ENCODE results near the gene TMEM134. TPM values are rescaled to one million over a fixed set of nuclear protein-coding genes. Genes with fewer than 3 reads are reported as not detected.

TMEM134 gene
- total RNA-seq, 1 donor from 2014 or later = 87.5 TPM

DNA sequence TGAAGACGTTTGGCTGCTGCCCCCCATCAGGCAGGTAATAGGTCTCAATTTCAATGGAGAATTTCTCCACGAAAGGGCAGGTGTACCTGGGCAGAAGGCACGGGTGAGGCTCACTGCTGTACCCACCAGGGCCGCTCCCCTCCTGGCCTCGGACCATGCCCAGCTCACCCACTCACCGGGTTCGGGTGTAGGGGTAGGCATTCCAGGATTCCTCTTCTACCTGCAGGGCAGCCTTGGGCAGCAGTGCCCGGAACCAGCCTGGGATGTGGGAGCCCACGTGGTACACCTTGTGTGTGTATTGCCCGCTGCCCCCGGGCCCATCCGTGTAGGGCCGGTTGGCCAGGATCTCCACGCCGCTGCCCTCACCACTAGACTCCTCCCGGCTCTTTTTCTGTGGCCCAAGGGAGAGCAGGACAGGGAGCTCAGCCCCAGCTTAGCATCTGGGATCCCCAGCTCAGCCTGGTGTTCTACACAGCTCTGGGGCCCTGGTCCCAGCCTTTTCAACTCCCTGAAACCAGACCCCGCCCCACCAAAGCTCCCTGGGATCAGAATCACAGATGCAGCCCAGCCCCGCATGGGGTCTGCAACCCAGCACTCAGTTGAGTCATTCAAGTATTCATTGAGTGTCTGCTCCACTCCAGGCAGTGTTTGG lies 33.4 kb upstream of the TMEM134 start:
- TF ChIP-seq, protein P1, sequence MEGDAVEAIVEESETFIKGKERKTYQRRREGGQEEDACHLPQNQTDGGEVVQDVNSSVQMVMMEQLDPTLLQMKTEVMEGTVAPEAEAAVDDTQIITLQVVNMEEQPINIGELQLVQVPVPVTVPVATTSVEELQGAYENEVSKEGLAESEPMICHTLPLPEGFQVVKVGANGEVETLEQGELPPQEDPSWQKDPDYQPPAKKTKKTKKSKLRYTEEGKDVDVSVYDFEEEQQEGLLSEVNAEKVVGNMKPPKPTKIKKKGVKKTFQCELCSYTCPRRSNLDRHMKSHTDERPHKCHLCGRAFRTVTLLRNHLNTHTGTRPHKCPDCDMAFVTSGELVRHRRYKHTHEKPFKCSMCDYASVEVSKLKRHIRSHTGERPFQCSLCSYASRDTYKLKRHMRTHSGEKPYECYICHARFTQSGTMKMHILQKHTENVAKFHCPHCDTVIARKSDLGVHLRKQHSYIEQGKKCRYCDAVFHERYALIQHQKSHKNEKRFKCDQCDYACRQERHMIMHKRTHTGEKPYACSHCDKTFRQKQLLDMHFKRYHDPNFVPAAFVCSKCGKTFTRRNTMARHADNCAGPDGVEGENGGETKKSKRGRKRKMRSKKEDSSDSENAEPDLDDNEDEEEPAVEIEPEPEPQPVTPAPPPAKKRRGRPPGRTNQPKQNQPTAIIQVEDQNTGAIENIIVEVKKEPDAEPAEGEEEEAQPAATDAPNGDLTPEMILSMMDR (IDR thresholded peaks at IDR 0.05; ENCODE audit: borderline replicate concordance) = no peak
- Histone ChIP-seq H3K9me3 (replicated peaks) (no peaks in the 10 kb centered on the region), H3K27me3 (ENCODE audit: low read depth) (no peaks in the 10 kb centered on the region), H3K4me3 (no peak overlapping the region), H3K4me1 (peaks cover 67% of the 10 kb centered on the region), H3K27ac (replicated peaks) (no peak overlapping the region), H3K36me3 (peaks cover 39% of the 10 kb centered on the region)
- intact Hi-C loops (cut with micrococcal nuclease) = loop anchor here (10.0 kb wide), 1 partner anchor 108 kb away; the partner anchor contains the start of gene RAD9A
- DNase-seq = no peak

DNA sequence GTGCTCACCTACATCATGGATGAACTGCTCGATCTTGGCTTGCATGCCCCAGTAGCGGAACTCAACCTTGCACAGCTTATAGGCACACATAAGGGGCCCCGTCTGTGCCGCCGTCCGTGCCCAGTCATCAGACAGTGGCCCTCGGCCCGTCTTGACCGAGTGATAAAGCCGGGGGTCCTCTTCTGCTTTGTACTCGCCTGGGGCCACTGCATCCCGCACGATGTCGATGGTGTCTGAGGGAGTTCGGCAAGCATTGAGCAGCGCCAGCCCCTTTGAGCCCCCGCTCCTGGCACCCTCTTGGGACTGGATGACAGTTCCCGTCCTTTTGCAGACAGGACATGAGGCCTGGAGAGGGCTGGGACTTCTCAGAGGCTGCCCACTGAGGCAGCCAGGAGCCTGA lies 32.8 kb upstream of the TMEM134 start:
- Histone ChIP-seq H3K27ac (replicated peaks) (no peak overlapping the region), H3K27me3 (ENCODE audit: low read depth) (no peaks in the 10 kb centered on the region), H3K9me3 (replicated peaks) (no peaks in the 10 kb centered on the region), H3K4me3 (no peak overlapping the region), H3K4me1 (peaks cover 61% of the 10 kb centered on the region), H3K36me3 (peaks cover 39% of the 10 kb centered on the region)
- no peak for DNase-seq
- TF ChIP-seq, protein P1 (IDR thresholded peaks at IDR 0.05; ENCODE audit: borderline replicate concordance) = no peak
- intact Hi-C loops (cut with micrococcal nuclease) = loop anchor here (10.0 kb wide), 1 partner anchor 107 kb away; the partner anchor contains the start of gene RAD9A

DNA sequence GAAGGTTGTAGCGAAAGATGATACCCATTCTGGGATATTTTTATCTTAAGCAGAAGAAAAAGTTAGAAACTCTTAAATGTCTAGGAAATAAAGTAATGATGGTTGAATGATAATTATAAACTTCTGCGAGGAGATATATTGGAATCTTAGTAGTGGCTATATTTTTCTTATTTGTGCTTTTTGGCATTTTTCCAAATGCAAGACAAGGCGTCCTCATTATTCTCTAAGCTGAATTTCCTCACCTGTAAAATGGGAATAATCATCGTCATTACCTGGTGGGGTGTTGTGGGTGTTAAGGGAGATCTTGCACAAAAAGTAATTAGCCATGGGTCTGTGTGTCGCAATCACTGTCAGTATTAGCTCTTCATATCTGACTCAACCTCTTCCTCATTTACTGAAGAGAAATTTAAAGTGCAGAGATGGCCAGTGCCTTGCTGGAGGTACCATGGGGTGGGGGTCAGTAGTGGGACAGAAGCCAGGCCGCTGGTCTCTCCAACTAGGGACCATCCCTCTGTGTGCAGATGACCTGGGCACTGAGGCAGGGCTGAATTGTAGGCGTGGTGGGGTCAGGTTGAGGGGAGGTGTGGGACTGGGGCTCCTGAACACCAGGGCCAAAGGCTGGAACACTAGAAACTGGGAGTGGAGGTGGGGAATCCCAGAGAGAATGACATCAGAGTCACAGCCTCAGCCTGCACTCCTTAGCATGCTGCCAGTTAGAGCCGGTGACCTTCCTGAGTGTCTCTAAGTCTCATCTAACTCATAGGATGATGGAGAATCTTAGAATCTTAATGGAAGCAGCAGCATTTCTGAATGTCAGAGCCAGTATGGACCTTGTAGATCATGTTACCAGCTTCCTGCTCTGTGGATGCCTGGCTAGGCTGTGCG lies 32.0 kb upstream of the TMEM134 start:
- no peak overlapping the region for H3K27ac ChIP-seq (replicated peaks)
- no peaks in the 10 kb centered on the region for H3K27me3 ChIP-seq (ENCODE audit: low read depth)
- peaks cover 53% of the 10 kb centered on the region for H3K4me1 ChIP-seq
- intact Hi-C loops (cut with micrococcal nuclease) = loop anchor here (10.0 kb wide), 1 partner anchor 106 kb away; the partner anchor contains the start of gene RAD9A
- no peak overlapping the region for H3K4me3 ChIP-seq
- TF ChIP-seq, protein P1 (IDR thresholded peaks at IDR 0.05; ENCODE audit: borderline replicate concordance) = no peak
- no peak for DNase-seq
- H3K36me3 ChIP-seq = peaks cover 42% of the 10 kb centered on the region
- no peaks in the 10 kb centered on the region for H3K9me3 ChIP-seq (replicated peaks)

DNA sequence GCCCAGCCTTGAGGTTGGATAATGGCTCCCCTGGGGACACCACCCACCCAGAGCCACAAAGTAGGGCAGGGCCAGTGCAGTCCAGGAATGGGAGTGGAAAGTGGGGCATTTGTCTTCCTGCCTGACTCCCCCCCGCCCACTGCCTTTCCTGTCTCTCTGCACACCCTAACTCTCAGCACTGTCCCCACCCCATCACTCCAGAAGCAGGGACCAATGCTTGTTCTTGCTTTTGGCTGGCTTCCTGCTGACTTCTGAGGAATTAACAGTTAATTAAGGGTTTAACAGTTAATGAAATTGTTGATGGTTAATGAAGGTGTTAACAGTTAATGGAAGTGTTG lies 31.4 kb upstream of the TMEM134 start:
- H3K27ac ChIP-seq (replicated peaks) = no peak overlapping the region
- H3K36me3 ChIP-seq = peaks cover 49% of the 10 kb centered on the region
- no peak overlapping the region for H3K4me3 ChIP-seq
- TF ChIP-seq, protein P1 (IDR thresholded peaks at IDR 0.05; ENCODE audit: borderline replicate concordance) = no peak
- intact Hi-C loops (cut with micrococcal nuclease) = loop anchor here (10.0 kb wide), 1 partner anchor 106 kb away; the partner anchor contains the start of gene RAD9A
- no peaks in the 10 kb centered on the region for H3K27me3 ChIP-seq (ENCODE audit: low read depth)
- no peak for DNase-seq
- no peaks in the 10 kb centered on the region for H3K9me3 ChIP-seq (replicated peaks)
- H3K4me1 ChIP-seq = peaks cover 47% of the 10 kb centered on the region

DNA sequence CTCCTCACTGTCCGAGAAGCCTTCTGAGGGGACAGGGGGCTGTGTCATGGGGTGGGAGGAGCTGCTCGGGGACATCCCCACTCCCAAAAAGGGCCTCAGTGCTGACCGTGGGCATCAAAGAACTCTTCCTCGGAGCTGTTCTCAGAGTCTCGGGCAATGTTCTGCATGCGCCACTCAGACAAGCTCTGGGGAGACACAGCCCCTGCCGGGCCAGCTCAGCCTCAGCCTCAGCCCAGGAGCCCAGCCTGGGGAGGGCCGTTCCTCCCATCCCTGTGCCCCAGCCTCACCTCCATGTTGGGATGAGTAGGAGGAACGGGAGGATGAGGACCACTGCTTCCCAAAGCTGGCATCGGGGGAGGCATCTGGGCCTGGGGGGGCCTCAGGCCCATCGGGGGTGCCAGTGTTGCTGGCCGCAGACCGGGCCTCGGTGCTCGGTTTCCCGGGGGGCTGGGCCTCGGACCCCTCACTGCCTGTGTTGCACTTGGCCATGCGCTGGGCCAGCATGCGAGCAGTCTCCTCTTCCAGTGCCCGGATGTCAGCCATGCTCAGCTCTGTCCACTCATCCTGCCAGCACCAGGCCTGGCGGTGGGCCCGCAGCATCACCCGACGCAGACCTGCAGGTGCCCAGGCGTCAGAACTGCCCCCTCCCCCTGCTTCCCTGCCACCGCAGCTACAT lies 30.9 kb upstream of the TMEM134 start:
- Histone ChIP-seq H3K27me3 (ENCODE audit: low read depth) (no peaks in the 10 kb centered on the region), H3K4me1 (peaks cover 42% of the 10 kb centered on the region), H3K4me3 (no peak overlapping the region), H3K9me3 (replicated peaks) (no peaks in the 10 kb centered on the region), H3K27ac (replicated peaks) (no peak overlapping the region), H3K36me3 (peaks cover 54% of the 10 kb centered on the region)
- intact Hi-C loops (cut with micrococcal nuclease) = loop anchor here (10.0 kb wide), 1 partner anchor 105 kb away; the partner anchor contains the start of gene RAD9A
- TF ChIP-seq, protein P1 (IDR thresholded peaks at IDR 0.05; ENCODE audit: borderline replicate concordance) = no peak
- DNase-seq = no peak
